ENCODE data around the gene SLC43A1.
"Not testable (repeated sequence)": the region's sequence is repeated elsewhere in the genome, so short reads cannot be mapped to it uniquely, and the experiment has no call there.

The SLC43A1 gene

DNA sequence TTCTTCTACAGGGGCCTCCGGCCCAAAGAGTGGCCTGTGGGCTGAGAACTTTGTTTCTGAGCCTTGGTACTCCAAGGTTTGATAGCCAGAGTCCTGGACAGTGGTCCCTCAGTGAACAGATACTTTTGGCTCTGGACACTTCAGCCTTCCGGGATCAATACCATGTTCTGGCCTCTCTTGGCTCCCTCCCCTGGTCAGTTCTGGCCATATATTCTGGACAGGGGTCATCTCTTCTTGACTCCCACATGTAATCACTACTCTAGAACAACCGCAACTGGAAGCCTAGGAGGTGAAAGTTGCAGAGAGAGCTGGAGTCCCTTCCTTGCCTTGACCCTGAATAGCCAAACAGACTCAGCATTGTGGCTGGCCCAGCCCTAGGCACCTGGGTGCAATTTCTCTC is 52.9 kb downstream of the SLC43A1 start:
- DNase-seq, result no peak

DNA sequence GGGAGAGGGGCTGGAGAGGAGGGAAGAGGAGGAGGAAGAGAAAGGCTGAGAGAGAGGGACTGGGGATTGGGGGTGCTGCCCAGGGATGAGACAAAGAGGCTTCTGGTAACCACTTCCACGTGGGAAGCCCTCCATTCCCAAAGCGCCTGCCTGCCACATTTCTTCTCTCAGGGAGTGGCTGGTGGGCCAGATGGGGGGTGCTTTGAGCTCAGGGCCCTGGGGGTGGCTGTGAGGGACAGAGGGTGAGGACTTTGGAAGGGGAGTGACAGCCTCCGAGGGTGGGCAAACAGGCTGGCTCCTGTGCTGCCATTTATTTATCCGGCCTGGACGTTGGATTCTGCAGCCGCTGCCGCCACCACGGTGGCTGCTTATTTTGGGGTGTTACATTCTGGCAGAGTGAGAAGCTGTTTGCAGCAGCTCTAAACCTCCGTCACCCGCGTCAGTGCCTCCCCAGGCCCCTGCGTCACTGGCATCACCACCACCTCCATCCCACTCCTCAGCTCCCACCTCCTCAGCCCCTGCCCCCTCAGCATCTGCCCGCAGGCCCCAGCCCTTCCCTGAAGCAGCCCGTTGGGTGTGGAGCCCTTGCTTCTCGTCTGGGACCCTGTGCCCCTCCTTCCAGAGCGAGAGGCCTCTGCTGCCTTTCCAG is 53.5 kb downstream of the SLC43A1 start:
- peak in 2 of 58 donors; percentile 14 to 38 for DNase-seq

- DNase-seq, result no peak
Measured at GRCh38 chr11:57460758-57461749, 54.4 kb downstream of the SLC43A1 start.

DNA sequence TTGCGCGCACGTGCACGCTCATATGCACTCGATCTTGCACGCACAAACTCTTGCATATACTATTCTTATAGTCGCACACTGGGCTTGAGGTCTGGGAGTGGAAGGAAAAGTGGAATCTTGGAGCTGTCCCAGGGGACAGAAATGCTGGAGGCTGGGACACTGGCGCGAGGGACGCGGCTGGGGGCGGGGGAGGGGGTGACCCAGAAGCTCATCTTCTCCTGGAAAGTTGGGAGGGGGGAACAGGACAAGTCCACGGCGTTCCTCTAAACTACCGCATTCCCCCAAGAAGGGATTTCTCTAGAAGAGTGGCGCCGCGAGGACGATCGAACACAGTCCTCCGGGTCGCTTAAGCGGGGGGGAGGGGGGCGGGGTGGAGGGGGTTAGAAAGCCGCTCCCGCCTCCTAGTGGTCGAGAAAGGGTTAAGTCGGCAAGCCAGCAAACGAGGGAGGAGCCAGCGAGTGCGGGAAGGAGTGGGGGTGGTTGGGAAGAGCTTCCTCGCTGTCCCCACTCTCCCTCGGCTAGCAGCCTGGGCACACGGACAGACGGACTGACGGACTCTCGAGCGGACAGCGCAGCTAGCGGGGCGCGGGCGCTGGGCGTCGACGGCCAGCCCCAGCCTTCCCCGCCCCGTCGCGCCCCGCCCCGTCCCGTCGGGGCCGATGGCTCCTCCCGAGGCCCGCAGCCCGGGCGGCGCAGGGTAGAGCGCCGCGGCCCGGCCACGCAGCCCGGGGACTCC is 55.3 kb downstream of the SLC43A1 start, which contains the start of gene RTN4RL2:
TSS of gene RTN4RL2 (plus strand) at position 507 of the 736 bp plus-strand sequence. CDS start 338 bp downstream, outside the sequence.
- peak in 20 of 58 donors; percentile 19 to 72 (median 34) for DNase-seq

GRCh38 chr11:57459164-57460021 is 56.1 kb downstream of the SLC43A1 start:
- peak in 1 of 58 donors; percentile 29 for DNase-seq

DNA sequence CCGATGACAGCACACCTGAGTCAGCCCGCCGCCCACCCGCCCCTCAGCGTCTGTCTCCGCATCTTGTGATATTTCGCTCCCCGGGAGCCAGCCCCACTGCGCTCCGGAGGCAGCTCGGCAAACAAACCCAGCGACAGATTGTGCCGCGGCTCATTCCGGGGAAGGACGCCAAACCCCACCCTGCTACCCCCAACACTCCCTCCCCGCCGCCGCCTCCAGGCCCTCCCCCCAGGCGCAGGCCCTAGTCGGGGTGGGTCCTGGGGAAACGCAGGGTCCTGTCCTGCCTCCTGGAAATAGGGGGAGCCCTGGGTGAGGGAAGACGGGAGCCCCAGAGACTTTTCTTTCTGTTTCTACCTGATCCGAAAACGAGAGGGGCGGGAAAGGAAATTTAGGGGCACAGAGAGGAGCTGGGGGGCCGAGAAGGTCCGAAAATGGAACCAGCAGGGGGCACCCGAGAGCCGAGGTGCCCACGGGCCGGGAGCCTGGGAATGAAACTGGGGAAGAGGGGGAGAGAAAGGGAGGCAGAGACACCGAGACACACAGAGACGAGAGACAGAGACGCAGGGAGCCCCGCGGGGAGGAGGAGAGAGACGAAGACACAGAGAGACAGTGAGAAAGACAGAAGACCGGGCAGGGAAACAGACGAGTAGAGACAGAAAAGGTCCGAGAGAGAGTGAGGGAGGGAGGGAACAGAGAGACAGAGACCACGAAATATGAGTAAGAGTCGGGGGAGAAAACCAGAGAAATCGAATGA is 56.9 kb downstream of the SLC43A1 start:
- DNase-seq, result peak in 28 of 58 donors; percentile 14 to 73 (median 50)

DNA sequence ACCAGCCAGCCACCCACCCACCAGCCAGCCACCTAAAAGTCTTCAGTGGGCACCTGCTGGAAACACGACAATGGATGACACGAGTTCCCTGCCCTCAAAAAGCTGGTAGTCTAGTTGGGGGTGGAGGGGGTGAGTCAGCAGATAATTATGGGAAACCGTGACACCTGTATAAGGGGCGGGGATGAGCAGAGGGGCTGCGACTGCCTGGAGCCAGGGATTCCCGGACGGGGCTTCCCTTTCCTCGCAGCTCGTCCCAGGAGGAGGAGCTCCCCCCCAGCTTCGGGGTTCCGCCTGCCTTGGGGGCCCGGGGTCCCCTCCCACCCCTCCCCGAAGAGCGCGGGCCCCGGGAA is 57.5 kb downstream of the SLC43A1 start:
- DNase-seq, result peak in 1 of 58 donors; percentile 64

- no peak for DNase-seq
Measured at GRCh38 chr11:57457643-57458023, 57.9 kb downstream of the SLC43A1 start.

DNA sequence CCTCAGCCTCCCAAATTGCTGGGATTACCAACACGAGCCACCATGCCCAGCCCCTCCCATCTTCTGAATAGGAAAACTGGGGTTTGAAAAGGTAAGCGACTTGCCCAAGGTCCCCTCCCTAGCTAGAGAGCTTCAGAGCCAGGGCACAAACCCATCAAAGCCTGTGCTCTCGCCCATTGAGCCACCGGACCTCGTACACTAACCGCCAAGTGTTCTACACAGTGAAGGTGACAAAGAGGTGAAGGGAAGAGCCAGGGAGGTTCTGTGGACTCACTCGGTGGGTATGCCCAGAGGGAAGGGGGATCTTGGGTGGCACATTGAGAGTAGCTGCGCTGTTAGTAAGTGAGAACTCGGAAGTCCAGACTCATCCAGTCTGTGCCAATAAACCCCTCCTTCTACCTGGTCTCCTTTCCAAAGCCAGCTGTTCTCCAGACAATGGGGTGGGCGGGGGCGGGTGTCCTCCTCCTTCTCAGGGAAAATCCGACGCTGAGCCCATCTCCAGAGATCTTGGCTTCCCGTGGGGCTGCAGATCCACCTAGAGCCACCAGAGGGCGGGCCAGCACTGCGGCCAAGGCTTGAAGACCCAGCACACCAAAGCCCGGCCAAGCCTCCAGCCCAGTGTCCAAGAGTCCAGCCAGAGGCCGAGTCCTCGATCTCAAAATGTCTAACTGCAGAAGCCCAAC is 58.4 kb downstream of the SLC43A1 start:
- peak; percentile 23 to 90 (median 72) for DNase-seq

DNA sequence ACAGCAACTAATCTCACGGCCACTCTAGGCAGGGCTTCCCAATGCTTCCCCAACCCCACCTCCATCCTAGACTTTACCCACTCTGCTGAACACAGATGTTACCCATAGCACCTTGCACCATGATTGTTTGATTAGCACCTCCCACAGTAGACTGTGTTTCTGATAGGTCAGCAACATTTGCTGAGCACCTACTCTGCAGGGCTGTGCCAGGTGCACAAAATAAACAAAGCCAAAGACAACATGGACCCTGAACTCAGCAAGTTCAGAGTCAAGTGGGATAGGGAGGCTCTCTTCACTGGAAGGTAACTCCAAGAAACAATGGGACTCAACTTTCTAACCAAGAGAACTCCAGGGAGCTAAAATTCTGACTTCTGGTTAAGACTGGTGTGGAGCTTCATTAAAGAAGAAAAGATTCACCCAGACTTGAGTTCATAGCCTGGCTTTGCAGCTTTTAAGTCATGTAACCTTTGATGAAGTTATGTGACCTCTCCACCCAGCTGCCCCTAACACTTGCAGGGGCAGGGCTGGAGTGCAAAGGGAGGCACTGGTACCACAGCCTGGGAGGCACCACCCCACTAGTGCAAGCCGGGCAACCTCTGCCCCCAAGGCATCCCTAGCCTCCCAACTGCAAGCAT is 61.8 kb downstream of the SLC43A1 start:
- DNase-seq, result no peak

- no peak for DNase-seq
Measured at GRCh38 chr11:57446055-57446454, 69.4 kb downstream of the SLC43A1 start.

- not testable (repeated sequence) for DNase-seq
Measured at GRCh38 chr11:57445122-57445394, 70.4 kb downstream of the SLC43A1 start.

GRCh38 chr11:57444362-57445121 is 71.0 kb downstream of the SLC43A1 start:
- no peak for DNase-seq

- DNase-seq, result no peak
Measured at GRCh38 chr11:57440744-57441414, 74.6 kb downstream of the SLC43A1 start.

GRCh38 chr11:57439786-57440185 is 75.7 kb downstream of the SLC43A1 start:
- DNase-seq, result no peak

GRCh38 chr11:57438345-57439285 is 76.9 kb downstream of the SLC43A1 start:
- DNase-seq, result no peak
